ENCODE results near the gene RRAGD. TPM values are rescaled to one million over a fixed set of nuclear protein-coding genes. Genes with fewer than 3 reads are reported as not detected.

Gene RRAGD
- total RNA-seq, 1 experiment from 2014 or later, result 1.3 TPM

DNA sequence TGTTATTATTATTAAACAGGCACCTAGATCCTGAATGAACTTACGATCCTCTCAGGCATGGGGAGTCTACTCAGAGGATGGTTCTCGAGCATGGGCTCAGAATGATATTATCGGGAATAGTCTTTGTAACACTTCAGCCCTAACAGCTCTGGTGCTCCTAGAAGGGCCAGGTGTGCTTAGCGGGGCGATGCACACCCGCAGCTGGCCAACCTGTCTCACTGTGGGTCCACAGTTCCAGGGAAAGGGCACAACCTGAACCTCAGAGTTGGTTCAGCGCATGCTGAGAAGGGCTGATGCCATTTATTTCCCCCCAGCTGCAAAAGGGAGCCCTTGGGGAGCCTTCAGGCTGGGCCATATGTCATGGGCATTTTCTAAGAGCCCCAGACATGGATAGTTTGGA is 26.2 kb downstream of the RRAGD start:
- no TSS peak for BruUV-seq (replicated peaks)
- Mint-ChIP-seq H3K27me3 (ENCODE audit: unreplicated experiment) (no peaks in the 10 kb centered on the region), H3K4me3 (ENCODE audit: low read depth, unreplicated experiment) (no peak overlapping the region), H3K9me3 (ENCODE audit: low read depth, unreplicated experiment) (no peaks in the 10 kb centered on the region), H3K4me1 (ENCODE audit: low read depth, unreplicated experiment) (peaks cover 7% of the 10 kb centered on the region), H3K36me3 (ENCODE audit: insufficient read depth, unreplicated experiment) (no peaks in the 10 kb centered on the region), H3K27ac (ENCODE audit: unreplicated experiment) (no peak overlapping the region)
- DNase-seq, result no peak
- intact Hi-C loops (cut with micrococcal nuclease; ENCODE audit: unreplicated experiment), result no loop called here
- TF ChIP-seq, protein P1, sequence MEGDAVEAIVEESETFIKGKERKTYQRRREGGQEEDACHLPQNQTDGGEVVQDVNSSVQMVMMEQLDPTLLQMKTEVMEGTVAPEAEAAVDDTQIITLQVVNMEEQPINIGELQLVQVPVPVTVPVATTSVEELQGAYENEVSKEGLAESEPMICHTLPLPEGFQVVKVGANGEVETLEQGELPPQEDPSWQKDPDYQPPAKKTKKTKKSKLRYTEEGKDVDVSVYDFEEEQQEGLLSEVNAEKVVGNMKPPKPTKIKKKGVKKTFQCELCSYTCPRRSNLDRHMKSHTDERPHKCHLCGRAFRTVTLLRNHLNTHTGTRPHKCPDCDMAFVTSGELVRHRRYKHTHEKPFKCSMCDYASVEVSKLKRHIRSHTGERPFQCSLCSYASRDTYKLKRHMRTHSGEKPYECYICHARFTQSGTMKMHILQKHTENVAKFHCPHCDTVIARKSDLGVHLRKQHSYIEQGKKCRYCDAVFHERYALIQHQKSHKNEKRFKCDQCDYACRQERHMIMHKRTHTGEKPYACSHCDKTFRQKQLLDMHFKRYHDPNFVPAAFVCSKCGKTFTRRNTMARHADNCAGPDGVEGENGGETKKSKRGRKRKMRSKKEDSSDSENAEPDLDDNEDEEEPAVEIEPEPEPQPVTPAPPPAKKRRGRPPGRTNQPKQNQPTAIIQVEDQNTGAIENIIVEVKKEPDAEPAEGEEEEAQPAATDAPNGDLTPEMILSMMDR (IDR thresholded peaks at IDR 0.05; ENCODE audit: unreplicated experiment), result no peak
- CTCF ChIA-PET, result interaction anchor here (0.6 kb wide), 1 partner anchor 10 kb away, joined by 4 read pairs; no protein-coding TSS in a partner anchor

DNA sequence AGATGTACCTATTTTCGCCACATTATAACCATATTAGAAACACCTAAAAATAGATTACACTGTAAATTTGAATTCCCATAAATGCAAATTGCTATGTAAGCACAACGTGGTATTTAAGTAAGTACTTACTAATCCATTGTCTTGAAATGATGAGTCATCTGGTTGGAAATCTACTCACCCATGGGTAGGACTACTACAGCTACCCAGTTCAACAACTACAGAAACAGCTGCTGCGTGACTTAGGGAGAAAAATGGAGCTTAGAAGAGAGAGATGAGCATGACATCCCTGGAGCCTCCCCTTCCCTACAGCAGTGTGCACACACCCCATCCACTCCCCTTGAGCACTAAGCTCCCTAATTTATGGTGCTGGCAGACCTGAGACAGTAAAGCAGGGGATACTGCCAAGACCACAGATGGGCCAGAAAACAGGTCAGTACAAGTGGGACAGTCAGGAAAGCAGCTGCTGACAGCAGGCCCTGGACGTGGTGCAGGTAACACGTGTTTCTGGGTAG is 26.9 kb downstream of the RRAGD start:
- H3K4me3 Mint-ChIP-seq (ENCODE audit: low read depth, unreplicated experiment), result no peak overlapping the region
- H3K36me3 Mint-ChIP-seq (ENCODE audit: insufficient read depth, unreplicated experiment), result no peaks in the 10 kb centered on the region
- no TSS peak for BruUV-seq (replicated peaks)
- no peak for DNase-seq
- no peaks in the 10 kb centered on the region for H3K9me3 Mint-ChIP-seq (ENCODE audit: low read depth, unreplicated experiment)
- H3K27me3 Mint-ChIP-seq (ENCODE audit: unreplicated experiment), result no peaks in the 10 kb centered on the region
- H3K27ac Mint-ChIP-seq (ENCODE audit: unreplicated experiment), result no peak overlapping the region
- peaks cover 7% of the 10 kb centered on the region for H3K4me1 Mint-ChIP-seq (ENCODE audit: low read depth, unreplicated experiment)
- CTCF ChIA-PET, result interaction anchor here (0.6 to 0.8 kb wide), 2 partner anchors 9 to 13 kb away, joined by 3 to 4 read pairs; no protein-coding TSS in a partner anchor
- intact Hi-C loops (cut with micrococcal nuclease; ENCODE audit: unreplicated experiment), result no loop called here
- TF ChIP-seq, protein P1 (IDR thresholded peaks at IDR 0.05; ENCODE audit: unreplicated experiment), result no peak

DNA sequence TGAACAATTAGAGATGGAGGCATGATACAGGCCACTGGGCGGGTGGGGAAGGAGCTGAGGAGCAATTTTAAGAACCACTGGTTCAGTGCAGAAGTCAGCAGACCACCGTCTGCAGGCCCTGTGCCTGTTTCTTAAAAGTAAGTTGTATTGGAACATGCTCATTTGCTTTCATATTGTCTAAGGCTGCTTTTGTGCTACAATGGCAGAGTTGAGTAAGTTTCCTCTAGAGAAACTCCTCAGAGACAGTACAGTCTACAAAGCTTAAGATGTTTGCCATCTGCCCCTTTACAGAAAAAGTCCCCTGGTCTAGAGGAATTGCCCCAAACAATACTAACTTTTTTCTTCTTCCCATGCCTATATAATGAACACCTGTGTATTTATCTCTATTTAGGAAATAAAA is 31.0 kb downstream of the RRAGD start:
- intact Hi-C loops (cut with micrococcal nuclease; ENCODE audit: unreplicated experiment), result no loop called here
- Mint-ChIP-seq H3K4me3 (ENCODE audit: low read depth, unreplicated experiment) (no peak overlapping the region), H3K27ac (ENCODE audit: unreplicated experiment) (no peak overlapping the region)

DNA sequence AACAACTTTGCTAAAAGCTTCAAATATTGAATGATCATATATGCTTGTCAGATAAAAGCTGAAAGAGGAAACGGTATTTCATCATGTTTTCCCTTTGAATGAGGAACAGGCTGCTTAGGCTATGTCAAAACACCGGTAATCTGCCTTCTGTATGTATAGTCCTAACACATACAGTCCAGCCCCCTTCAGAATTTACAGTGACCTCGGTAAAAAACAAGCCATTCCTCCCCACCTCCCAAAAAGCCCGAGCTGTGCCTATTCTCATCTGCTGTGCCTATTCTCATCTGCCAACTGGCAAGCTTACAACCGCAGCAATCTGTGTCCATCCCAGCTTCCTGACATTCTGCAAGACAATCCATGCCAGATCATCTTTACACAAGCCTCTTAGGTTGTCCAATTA is 32.8 kb downstream of the RRAGD start:
- intact Hi-C loops (cut with micrococcal nuclease; ENCODE audit: unreplicated experiment), result no loop called here
- CTCF ChIA-PET, result interaction anchor here (0.7 kb wide), 1 partner anchor 13 kb away, joined by 3 read pairs; no protein-coding TSS in a partner anchor
- Mint-ChIP-seq H3K36me3 (ENCODE audit: insufficient read depth, unreplicated experiment) (no peaks in the 10 kb centered on the region), H3K4me3 (ENCODE audit: low read depth, unreplicated experiment) (no peak overlapping the region), H3K27me3 (ENCODE audit: unreplicated experiment) (no peaks in the 10 kb centered on the region), H3K4me1 (ENCODE audit: low read depth, unreplicated experiment) (no peaks in the 10 kb centered on the region), H3K9me3 (ENCODE audit: low read depth, unreplicated experiment) (no peaks in the 10 kb centered on the region), H3K27ac (ENCODE audit: unreplicated experiment) (no peak overlapping the region)
- no peak for DNase-seq
- TF ChIP-seq, protein P1 (IDR thresholded peaks at IDR 0.05; ENCODE audit: unreplicated experiment), result no peak
- no TSS peak for BruUV-seq (replicated peaks)

More for the DNA sequence above, 31.0 kb downstream of the RRAGD start:
- H3K4me1 Mint-ChIP-seq (ENCODE audit: low read depth, unreplicated experiment), result peaks cover 7% of the 10 kb centered on the region
- CTCF ChIA-PET, result interaction anchor here (0.7 kb wide), 1 partner anchor 561 kb away, joined by 3 read pairs; no protein-coding TSS in a partner anchor
- H3K36me3 Mint-ChIP-seq (ENCODE audit: insufficient read depth, unreplicated experiment), result no peaks in the 10 kb centered on the region
- no TSS peak for BruUV-seq (replicated peaks)
- TF ChIP-seq, protein P1 (IDR thresholded peaks at IDR 0.05; ENCODE audit: unreplicated experiment), result no peak
- no peak for DNase-seq
- H3K27me3 Mint-ChIP-seq (ENCODE audit: unreplicated experiment), result no peaks in the 10 kb centered on the region
- H3K9me3 Mint-ChIP-seq (ENCODE audit: low read depth, unreplicated experiment), result no peaks in the 10 kb centered on the region

Measured in Calu3 (cell line).